ENCODE data around the gene BORCS5.

Gene BORCS5

DNA sequence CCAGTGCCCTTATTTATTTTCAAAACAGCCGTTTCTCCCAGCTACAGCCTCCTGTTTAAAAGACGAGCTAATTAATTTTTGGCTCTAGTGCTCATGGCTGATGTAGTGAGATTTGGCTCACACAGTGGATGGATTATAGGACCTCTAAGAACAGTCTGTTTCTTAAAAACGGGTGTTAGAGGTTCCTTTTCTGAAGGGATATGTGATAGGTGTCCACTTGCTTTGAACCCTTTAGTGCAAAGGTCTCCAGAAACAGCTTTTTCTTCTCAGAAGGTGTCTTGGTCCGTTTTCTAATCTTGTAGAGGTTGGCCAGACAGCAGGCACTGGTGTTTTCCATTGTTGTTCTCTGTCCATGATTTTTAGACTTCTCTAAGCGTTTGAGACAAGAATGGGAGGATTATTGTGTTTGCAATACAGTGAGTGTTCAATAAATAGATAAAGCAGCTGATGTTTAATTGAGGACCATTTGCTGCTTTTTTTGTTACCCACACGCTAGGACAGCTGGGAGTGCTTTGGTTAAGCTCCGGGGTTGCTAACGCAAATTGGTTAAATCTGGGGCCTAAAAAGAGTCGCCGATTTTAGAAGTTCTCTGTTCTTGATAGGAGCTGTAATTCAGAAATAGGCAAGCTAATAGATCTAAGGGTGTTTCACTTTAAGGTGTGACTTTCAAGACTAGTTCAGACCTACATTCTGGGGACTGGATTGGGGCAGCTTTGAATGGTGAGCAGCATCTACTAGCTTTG, 1.0 kb downstream of the BORCS5 start:
- Histone ChIP-seq H3K4me1 (ENCODE audit: control insufficient read depth, insufficient read depth, low read length) (no peaks in the 10 kb centered on the region), H3K9me3 (ENCODE audit: control insufficient read depth, insufficient read depth, low read length) (no peaks in the 10 kb centered on the region), H3K4me3 (ENCODE audit: low read depth, low read length) (peak overlapping the region; percentile 83), H3K27me3 (ENCODE audit: control insufficient read depth, insufficient read depth, low read length) (no peaks in the 10 kb centered on the region), H3K36me3 (ENCODE audit: control insufficient read depth, insufficient read depth, low read length) (no peaks in the 10 kb centered on the region), H3K9ac (ENCODE audit: low read depth, low read length) (peak overlapping the region; percentile 50)

DNA sequence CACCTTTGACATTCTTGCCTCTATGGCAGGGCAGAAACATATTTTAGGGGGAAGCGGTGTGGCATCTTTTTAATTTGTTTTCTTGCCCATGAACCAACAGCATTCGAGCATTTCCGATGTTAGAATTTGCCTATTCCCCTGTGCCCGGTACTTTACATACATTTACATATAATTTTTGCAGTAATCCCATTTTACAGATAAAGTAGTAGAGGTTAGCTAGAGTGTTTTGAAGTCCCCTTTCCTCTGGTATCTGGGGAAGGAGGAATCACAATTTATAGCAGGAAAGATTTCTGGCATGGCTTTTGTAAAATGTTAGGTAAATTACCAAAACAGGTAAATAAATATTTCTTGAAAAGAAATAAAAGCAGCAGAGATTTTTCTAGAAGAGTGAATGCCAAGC, 1.6 kb downstream of the BORCS5 start:
- no peaks in the 10 kb centered on the region for H3K27me3 ChIP-seq (ENCODE audit: control insufficient read depth, insufficient read depth, low read length)
- H3K4me1 ChIP-seq (ENCODE audit: control insufficient read depth, insufficient read depth, low read length), result no peaks in the 10 kb centered on the region
- no peak overlapping the region for H3K9ac ChIP-seq (ENCODE audit: low read depth, low read length)
- no peaks in the 10 kb centered on the region for H3K9me3 ChIP-seq (ENCODE audit: control insufficient read depth, insufficient read depth, low read length)
- H3K36me3 ChIP-seq (ENCODE audit: control insufficient read depth, insufficient read depth, low read length), result no peaks in the 10 kb centered on the region
- H3K4me3 ChIP-seq (ENCODE audit: low read depth, low read length), result no peak overlapping the region

DNA sequence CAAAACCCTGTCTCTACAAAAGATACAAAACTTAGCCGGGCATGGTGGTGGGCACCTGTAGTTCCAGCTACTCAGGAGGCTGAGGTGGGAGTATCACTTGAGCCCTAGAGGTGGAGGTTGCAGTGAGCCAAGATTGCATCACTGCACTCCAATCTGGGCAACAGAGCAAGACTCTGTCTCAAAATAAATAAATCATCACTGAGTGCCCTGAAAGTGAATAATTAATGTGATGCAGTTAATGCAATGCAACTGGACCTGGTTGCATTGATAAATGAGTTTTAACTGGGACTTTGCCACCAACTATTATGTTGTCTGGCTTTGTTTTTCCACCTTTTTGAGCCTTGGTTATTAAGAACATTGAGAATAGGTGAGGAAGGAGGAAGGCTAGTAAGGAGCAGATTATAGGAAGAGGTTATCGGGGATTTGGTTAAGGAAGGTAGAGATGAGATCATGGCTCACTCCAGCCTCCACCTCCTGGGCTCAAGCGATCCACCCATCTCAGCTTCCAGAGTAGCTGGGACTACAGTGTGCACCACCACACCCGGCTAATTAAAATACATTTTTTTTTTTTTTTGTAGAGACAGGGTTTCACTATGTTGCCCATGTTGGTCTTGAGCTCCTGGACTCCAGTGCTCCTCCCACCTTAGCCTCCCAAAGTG, 8.0 kb downstream of the BORCS5 start:
- no peak overlapping the region for H3K9ac ChIP-seq (ENCODE audit: low read depth, low read length)
- no peaks in the 10 kb centered on the region for H3K9me3 ChIP-seq (ENCODE audit: control insufficient read depth, insufficient read depth, low read length)
- no peaks in the 10 kb centered on the region for H3K36me3 ChIP-seq (ENCODE audit: control insufficient read depth, insufficient read depth, low read length)
- no peaks in the 10 kb centered on the region for H3K27me3 ChIP-seq (ENCODE audit: control insufficient read depth, insufficient read depth, low read length)
- H3K4me1 ChIP-seq (ENCODE audit: control insufficient read depth, insufficient read depth, low read length), result no peaks in the 10 kb centered on the region
- H3K4me3 ChIP-seq (ENCODE audit: low read depth, low read length), result no peak overlapping the region

GRCh38 chr12:12365446-12365802, 8.5 kb downstream of the BORCS5 start:
- H3K9ac ChIP-seq (ENCODE audit: low read depth, low read length), result no peak overlapping the region
- H3K4me3 ChIP-seq (ENCODE audit: low read depth, low read length), result no peak overlapping the region
- no peaks in the 10 kb centered on the region for H3K27me3 ChIP-seq (ENCODE audit: control insufficient read depth, insufficient read depth, low read length)

DNA sequence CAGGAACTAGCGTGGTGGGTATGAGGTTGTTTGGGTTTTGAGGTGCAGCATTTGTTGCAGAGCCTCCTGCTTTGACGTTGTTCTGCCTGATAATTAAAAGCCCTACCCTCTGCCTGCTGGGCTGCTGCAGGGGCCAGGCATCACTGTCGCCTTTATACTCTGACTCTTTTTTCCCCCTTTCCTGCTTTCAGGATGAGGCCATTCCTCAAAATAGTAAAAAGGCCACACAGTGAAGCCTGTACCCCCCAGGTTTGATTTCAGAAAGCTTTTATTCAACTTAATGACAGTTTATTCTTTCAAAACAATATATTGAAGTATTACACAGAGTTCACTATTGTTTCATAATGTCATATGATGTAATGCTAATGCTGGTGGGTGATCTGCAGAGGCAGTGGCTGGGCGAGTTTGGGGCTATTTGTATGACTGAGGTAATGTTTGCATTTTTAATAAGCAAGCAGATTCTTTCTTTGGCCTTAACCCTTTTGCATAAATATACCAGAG, 9.1 kb downstream of the BORCS5 start:
- Histone ChIP-seq H3K4me1 (ENCODE audit: control insufficient read depth, insufficient read depth, low read length) (no peaks in the 10 kb centered on the region), H3K9me3 (ENCODE audit: control insufficient read depth, insufficient read depth, low read length) (no peaks in the 10 kb centered on the region), H3K4me3 (ENCODE audit: low read depth, low read length) (no peak overlapping the region), H3K36me3 (ENCODE audit: control insufficient read depth, insufficient read depth, low read length) (no peaks in the 10 kb centered on the region), H3K9ac (ENCODE audit: low read depth, low read length) (no peak overlapping the region), H3K27me3 (ENCODE audit: control insufficient read depth, insufficient read depth, low read length) (no peaks in the 10 kb centered on the region)

More at GRCh38 chr12:12365446-12365802, 8.5 kb downstream of the BORCS5 start:
- H3K36me3 ChIP-seq (ENCODE audit: control insufficient read depth, insufficient read depth, low read length), result no peaks in the 10 kb centered on the region
- H3K4me1 ChIP-seq (ENCODE audit: control insufficient read depth, insufficient read depth, low read length), result no peaks in the 10 kb centered on the region
- no peaks in the 10 kb centered on the region for H3K9me3 ChIP-seq (ENCODE audit: control insufficient read depth, insufficient read depth, low read length)

DNA sequence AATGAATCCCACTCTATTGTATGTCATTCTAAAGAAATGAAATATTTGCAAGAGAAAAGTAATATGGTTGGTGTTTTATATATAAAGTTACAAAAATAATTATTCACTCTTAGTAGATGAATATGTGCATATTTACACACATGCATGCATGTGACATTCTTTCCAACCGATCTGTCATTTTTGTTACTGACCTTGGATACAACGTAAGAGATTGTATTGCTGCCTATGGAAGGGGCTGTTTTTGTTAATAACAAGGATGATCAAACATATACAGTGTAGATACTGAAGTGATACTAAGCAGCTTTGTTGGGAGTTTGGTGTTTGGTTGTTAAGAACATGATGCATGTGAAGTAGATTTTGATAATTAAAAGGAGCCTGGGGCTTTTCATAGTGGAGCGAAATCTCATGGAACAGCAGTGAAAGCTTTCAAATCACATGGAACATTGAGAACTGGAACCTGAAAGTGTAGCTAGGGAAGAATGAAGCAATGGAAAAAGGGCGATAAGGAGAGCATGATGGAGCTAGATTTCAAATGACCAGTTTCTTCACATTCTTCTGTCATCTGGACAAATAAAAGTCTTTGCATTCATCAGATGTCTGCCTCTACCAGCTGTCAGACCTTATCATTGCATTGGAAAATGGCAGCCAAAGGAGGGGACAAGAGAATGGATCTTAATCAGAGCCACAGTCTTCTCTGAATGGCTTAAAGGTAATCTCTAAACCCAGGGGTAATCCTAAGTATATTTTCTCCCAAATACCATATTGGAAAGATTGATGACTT, 10.0 kb downstream of the BORCS5 start:
- Histone ChIP-seq H3K27me3 (ENCODE audit: control insufficient read depth, insufficient read depth, low read length) (no peaks in the 10 kb centered on the region), H3K36me3 (ENCODE audit: control insufficient read depth, insufficient read depth, low read length) (no peaks in the 10 kb centered on the region), H3K4me3 (ENCODE audit: low read depth, low read length) (no peak overlapping the region), H3K4me1 (ENCODE audit: control insufficient read depth, insufficient read depth, low read length) (no peaks in the 10 kb centered on the region), H3K9ac (ENCODE audit: low read depth, low read length) (no peak overlapping the region), H3K9me3 (ENCODE audit: control insufficient read depth, insufficient read depth, low read length) (no peaks in the 10 kb centered on the region)

- H3K36me3 ChIP-seq (ENCODE audit: control insufficient read depth, insufficient read depth, low read length), result no peaks in the 10 kb centered on the region
- no peaks in the 10 kb centered on the region for H3K4me1 ChIP-seq (ENCODE audit: control insufficient read depth, insufficient read depth, low read length)
- H3K4me3 ChIP-seq (ENCODE audit: low read depth, low read length), result no peak overlapping the region
- H3K9ac ChIP-seq (ENCODE audit: low read depth, low read length), result no peak overlapping the region
- no peaks in the 10 kb centered on the region for H3K27me3 ChIP-seq (ENCODE audit: control insufficient read depth, insufficient read depth, low read length)
- H3K9me3 ChIP-seq (ENCODE audit: control insufficient read depth, insufficient read depth, low read length), result no peaks in the 10 kb centered on the region
Measured at GRCh38 chr12:12367482-12367998, 10.7 kb downstream of the BORCS5 start.

GRCh38 chr12:12372946-12373722, 16.3 kb downstream of the BORCS5 start:
- H3K27me3 ChIP-seq (ENCODE audit: control insufficient read depth, insufficient read depth, low read length), result no peaks in the 10 kb centered on the region
- no peak overlapping the region for H3K9ac ChIP-seq (ENCODE audit: low read depth, low read length)
- no peaks in the 10 kb centered on the region for H3K4me1 ChIP-seq (ENCODE audit: control insufficient read depth, insufficient read depth, low read length)
- no peaks in the 10 kb centered on the region for H3K36me3 ChIP-seq (ENCODE audit: control insufficient read depth, insufficient read depth, low read length)
- no peaks in the 10 kb centered on the region for H3K9me3 ChIP-seq (ENCODE audit: control insufficient read depth, insufficient read depth, low read length)
- no peak overlapping the region for H3K4me3 ChIP-seq (ENCODE audit: low read depth, low read length)

DNA sequence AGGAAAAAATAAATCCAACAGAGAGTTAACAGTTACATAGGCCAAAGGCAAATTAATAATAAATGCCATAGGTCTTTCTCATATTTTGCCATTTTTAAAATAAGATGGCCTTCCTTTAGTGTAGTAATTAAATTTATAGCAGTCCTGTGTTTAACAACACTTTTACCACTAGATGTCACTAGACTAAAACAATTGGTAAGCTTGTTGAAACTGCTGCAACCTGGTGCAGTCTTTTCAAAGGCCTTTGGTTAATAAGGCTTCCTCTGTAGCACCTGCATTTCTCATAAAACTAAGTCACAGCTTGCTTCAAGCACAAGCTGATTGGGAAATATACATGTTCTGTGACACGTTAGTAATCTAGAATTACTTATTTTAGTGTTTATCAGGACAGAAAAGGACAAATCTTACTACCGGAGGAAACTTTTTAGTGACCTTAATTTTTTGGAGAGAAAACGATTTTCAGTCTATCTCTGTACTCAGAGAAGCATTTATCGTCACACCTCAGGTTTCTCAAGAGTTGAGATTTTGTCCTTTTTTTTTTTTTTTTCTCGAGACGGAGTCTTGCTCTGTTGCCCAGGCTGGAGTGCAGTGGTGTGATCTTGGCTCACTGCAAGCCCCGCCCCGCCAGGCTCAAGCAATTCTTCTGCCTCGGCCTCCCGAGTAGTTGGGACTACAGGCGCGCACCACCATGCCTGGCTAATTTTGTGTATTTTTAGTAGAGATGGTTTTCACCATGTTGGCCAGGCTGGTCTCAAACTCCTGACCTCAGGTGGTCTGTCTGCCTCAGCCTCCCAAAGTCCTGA, 20.0 kb downstream of the BORCS5 start:
- H3K36me3 ChIP-seq (ENCODE audit: control insufficient read depth, insufficient read depth, low read length), result no peaks in the 10 kb centered on the region
- H3K4me3 ChIP-seq (ENCODE audit: low read depth, low read length), result no peak overlapping the region
- no peaks in the 10 kb centered on the region for H3K4me1 ChIP-seq (ENCODE audit: control insufficient read depth, insufficient read depth, low read length)
- no peaks in the 10 kb centered on the region for H3K27me3 ChIP-seq (ENCODE audit: control insufficient read depth, insufficient read depth, low read length)
- no peaks in the 10 kb centered on the region for H3K9me3 ChIP-seq (ENCODE audit: control insufficient read depth, insufficient read depth, low read length)
- no peak overlapping the region for H3K9ac ChIP-seq (ENCODE audit: low read depth, low read length)

GRCh38 chr12:12378616-12379015, 21.7 kb downstream of the BORCS5 start:
- no peaks in the 10 kb centered on the region for H3K4me1 ChIP-seq (ENCODE audit: control insufficient read depth, insufficient read depth, low read length)
- no peaks in the 10 kb centered on the region for H3K36me3 ChIP-seq (ENCODE audit: control insufficient read depth, insufficient read depth, low read length)

More at GRCh38 chr12:12378616-12379015, 21.7 kb downstream of the BORCS5 start:
- no peak overlapping the region for H3K9ac ChIP-seq (ENCODE audit: low read depth, low read length)
- no peak overlapping the region for H3K4me3 ChIP-seq (ENCODE audit: low read depth, low read length)
- no peaks in the 10 kb centered on the region for H3K9me3 ChIP-seq (ENCODE audit: control insufficient read depth, insufficient read depth, low read length)
- no peaks in the 10 kb centered on the region for H3K27me3 ChIP-seq (ENCODE audit: control insufficient read depth, insufficient read depth, low read length)

Measured in iPS-15b (cell line).